ENCODE results near the gene ODAD4. TPM values are rescaled to one million over a fixed set of nuclear protein-coding genes. Genes with fewer than 3 reads are reported as not detected.

The ODAD4 gene
- total RNA-seq = under 0.01 TPM in 2 replicates

GRCh38 chr17:41930009-41930832, at the start of gene ODAD4:
TSS of gene ODAD4 (plus strand) at chr17:41930617. CDS start at chr17:41930724, 107 bp downstream.
- DNase-seq (ENCODE audit: low read depth in 2 of 2) = peak; percentile 95 to 98

GRCh38 chr17:41882756-41883155, 47.7 kb upstream of the ODAD4 start:
- no peak for DNase-seq (ENCODE audit: low read depth in 2 of 2)

- peak in 1 of 2 donors; percentile 26 for DNase-seq (ENCODE audit: low read depth in 2 of 2)
These were observed 44.7 kb upstream of the ODAD4 start for GRCh38 chr17:41885733-41886132.

GRCh38 chr17:41888332-41888965, 42.0 kb upstream of the ODAD4 start:
- DNase-seq (ENCODE audit: low read depth in 2 of 2) = no peak

- peak; percentile 35 to 46 for DNase-seq (ENCODE audit: low read depth in 2 of 2)
These were observed 39.0 kb upstream of the ODAD4 start for GRCh38 chr17:41891135-41892020.

- DNase-seq (ENCODE audit: low read depth in 2 of 2) = no peak
These were observed 38.4 kb upstream of the ODAD4 start for GRCh38 chr17:41892021-41892376.

GRCh38 chr17:41893384-41893783, 37.0 kb upstream of the ODAD4 start:
- no peak for DNase-seq (ENCODE audit: low read depth in 2 of 2)

- peak; percentile 40 to 53 for DNase-seq (ENCODE audit: low read depth in 2 of 2)
These were observed 35.6 kb upstream of the ODAD4 start for GRCh38 chr17:41894791-41895331.

- DNase-seq (ENCODE audit: low read depth in 2 of 2) = peak in 1 of 2 donors; percentile 56
These were observed 34.8 kb upstream of the ODAD4 start for GRCh38 chr17:41895617-41896016.

GRCh38 chr17:41896726-41897125, 33.7 kb upstream of the ODAD4 start:
- DNase-seq (ENCODE audit: low read depth in 2 of 2) = no peak

GRCh38 chr17:41901646-41902045, 28.8 kb upstream of the ODAD4 start:
- DNase-seq (ENCODE audit: low read depth in 2 of 2) = no peak

GRCh38 chr17:41904242-41904841, 26.1 kb upstream of the ODAD4 start:
- no peak for DNase-seq (ENCODE audit: low read depth in 2 of 2)

- DNase-seq (ENCODE audit: low read depth in 2 of 2) = no peak
These were observed 25.2 kb upstream of the ODAD4 start for GRCh38 chr17:41905172-41905571.

- DNase-seq (ENCODE audit: low read depth in 2 of 2) = no peak
These were observed 23.8 kb upstream of the ODAD4 start for GRCh38 chr17:41906465-41907184.

- DNase-seq (ENCODE audit: low read depth in 2 of 2) = no peak
These were observed 23.2 kb upstream of the ODAD4 start for GRCh38 chr17:41907185-41907556.

GRCh38 chr17:41907633-41908539, 22.5 kb upstream of the ODAD4 start:
- DNase-seq (ENCODE audit: low read depth in 2 of 2) = no peak

- DNase-seq (ENCODE audit: low read depth in 2 of 2) = no peak
These were observed 21.3 kb upstream of the ODAD4 start for GRCh38 chr17:41909088-41909487.

GRCh38 chr17:41910701-41911391, 19.6 kb upstream of the ODAD4 start:
- DNase-seq (ENCODE audit: low read depth in 2 of 2) = peak in 1 of 2 donors; percentile 91

- DNase-seq (ENCODE audit: low read depth in 2 of 2) = peak in 1 of 2 donors; percentile 31
These were observed 17.5 kb upstream of the ODAD4 start for GRCh38 chr17:41912925-41913324.
